B cell (primary cell): Measurements from ENCODE around the gene RMDN2.

Experiments used
- CTCF ChIP-seq: fragments of 200-600 bp; IDR thresholded peaks from one replicate; pipeline ENCODE4 v1.8.0; 2022; ENCODE audit warnings: antibody characterized with exemption, mild to moderate bottlenecking
- EZH2 ChIP-seq: IDR thresholded peaks from 2 replicates; pipeline ENCODE4 v1.6.1; 2012; ENCODE audit warnings: borderline replicate concordance, low read depth, mild to moderate bottlenecking, moderate library complexity, low read length; ENCODE audit not compliant: insufficient read depth, poor library complexity, severe bottlenecking

DNA sequence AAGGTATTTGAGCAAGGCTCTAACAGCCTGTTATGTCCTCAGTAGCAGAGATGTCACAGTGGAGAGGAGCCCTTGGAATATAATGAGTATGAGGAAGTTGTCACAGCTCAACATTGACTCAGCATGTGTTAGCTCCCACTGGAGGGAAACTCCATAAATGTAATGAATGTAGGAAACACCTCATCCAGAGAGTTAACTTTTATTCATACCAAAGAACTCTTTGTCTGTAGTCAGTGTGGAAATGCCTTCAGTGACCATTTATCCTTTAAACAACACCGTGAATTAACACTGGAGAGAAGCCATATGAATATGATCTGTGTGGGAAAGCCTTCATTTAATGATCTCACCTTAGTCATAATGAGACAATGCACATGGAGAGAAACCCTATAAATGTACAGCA is 91.1 kb downstream of the RMDN2 start:
- TF ChIP-seq CTCF, result no peak
- no peak for TF ChIP-seq EZH2
